SHP77 treated with DMSO at 0.1 percent for 48 hours (cell line): ENCODE data around the gene SLC44A1.

Experiments used
- DNase-seq: peaks from one replicate; lab custom pipeline; 2025; lab: John Stamatoyannopoulos, UW

Gene SLC44A1

DNA sequence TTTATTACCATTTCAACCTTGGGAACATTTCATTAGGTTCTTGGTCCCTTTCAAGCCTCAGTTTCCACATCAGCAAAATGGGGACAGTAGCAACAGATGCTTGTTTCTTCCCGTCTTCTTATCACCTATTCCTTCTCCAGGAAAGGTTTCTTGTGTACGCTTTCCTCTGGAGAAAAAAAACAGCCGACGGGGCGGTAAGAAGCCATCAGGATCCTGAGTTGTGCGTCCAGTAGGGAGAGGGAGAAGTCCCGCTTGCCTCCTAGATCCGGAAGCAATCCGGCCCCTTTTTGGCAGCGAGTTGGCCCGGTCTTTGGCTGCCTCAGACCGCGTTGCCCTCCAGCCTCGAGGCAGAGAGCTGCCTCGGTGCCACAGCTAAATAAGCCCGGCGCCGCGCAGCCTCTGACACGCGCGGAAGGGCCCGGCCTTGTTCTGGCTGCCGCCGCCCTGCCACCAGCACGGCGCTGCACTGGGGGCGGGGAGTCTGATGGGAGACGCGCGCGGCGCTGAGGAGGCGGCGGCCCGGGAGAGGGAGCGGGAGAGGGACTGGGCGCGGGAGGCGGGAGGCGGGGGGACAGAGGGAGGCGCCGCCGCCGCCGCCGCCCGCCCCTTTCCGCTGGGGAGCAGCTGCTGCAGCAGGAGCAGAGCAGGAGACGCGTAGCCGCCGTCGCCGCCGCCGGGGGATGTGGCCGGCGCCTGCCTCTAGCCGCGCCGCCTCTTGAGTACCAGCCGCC lies at the start of gene SLC44A1:
TSS of gene SLC44A1 (plus strand) at position 649 of the 731 bp plus-strand sequence. CDS start 218 bp downstream, outside the sequence.
- peak; percentile 80 for DNase-seq

- no peak for DNase-seq
Observed at GRCh38 chr9:105195259-105195658, 49.2 kb upstream of the SLC44A1 start.

DNA sequence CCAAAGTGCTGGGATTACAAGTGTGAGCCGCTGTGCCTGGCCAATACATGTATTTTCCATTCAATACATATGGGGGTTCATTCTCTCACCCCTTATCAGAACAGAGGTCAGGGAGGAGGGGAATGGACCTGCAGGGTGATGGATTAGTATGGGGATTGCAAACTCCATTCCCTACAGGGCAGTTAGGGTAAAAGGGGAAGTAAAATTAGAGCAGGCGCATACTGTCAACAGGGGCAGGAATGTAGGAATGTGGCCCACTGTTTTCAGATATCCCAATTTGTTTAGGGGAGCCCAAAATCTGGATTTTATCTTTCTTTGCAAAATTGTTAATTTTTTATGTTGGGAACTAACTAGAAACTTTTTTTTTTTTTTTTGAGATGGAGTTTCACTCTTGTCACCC lies 46.4 kb upstream of the SLC44A1 start:
- no peak for DNase-seq

DNA sequence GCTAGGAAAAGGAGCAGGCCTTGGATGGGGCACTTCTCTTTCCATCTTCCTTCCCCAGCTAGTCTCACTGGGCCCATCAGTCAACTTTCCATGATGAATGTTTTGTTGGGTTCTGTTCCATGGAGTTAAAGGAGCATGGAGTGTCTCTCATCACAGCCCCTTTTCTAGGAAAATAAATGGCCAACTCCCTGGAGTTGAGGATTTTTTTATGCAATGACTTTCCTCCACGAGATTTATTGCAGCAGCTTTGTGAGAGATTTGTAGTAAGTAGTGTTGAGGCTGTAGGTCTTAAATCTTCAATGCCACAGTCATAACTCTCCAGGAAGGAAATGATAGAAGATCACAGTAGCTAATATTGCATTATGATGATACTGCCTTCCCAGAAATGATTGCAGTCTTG lies 45.6 kb upstream of the SLC44A1 start:
- no peak for DNase-seq

GRCh38 chr9:105204416-105204815 lies 40.0 kb upstream of the SLC44A1 start:
- no peak for DNase-seq

DNA sequence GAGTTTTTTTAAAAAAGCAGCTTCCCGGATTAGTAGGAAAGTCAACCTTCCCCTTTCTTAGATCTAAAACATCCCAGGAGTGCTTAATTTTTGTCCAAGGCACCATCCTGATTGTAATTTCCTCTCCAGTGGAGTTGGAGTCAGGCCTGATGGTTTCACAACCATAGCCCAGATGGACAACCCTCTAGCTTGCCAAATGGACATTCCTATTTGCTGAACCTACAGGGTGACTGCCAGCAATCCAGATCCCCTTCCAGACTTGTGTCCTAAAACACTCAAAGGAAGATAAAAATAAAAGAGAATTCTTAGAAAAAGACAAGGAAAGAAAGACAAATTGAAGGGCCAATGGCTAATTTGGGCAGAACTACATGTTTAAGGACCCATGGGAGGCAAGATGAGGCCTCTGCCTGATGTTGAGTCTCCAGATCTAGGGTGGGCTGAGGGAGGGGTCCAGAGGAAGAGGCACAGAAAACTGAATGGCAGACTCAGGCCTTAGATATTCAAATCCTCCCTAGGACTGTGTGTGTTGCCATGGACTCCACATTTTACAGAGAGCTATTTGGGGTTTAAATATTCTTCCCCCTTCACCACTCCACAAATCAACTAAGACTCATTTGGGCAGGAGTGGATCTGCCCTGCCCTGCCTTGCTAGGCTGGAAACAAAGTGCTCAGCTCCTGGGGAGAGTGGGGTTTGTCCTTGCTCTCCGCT lies 38.5 kb upstream of the SLC44A1 start:
- DNase-seq = no peak

DNA sequence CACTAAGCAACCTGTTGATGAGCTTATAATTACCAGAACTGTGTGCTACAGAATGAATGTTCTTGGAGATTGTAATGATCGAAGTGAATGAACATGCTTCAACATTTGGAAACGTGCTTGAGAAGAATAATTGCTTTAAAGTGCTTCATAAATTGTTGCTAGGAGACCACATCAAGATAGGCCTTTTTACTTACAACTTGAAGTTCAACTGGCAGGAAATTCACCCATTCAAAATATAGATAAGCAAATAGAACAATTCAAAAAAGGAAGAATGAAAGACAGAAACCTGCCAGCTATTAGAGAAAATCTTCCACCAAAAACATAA lies 38.0 kb upstream of the SLC44A1 start:
- DNase-seq = no peak

DNA sequence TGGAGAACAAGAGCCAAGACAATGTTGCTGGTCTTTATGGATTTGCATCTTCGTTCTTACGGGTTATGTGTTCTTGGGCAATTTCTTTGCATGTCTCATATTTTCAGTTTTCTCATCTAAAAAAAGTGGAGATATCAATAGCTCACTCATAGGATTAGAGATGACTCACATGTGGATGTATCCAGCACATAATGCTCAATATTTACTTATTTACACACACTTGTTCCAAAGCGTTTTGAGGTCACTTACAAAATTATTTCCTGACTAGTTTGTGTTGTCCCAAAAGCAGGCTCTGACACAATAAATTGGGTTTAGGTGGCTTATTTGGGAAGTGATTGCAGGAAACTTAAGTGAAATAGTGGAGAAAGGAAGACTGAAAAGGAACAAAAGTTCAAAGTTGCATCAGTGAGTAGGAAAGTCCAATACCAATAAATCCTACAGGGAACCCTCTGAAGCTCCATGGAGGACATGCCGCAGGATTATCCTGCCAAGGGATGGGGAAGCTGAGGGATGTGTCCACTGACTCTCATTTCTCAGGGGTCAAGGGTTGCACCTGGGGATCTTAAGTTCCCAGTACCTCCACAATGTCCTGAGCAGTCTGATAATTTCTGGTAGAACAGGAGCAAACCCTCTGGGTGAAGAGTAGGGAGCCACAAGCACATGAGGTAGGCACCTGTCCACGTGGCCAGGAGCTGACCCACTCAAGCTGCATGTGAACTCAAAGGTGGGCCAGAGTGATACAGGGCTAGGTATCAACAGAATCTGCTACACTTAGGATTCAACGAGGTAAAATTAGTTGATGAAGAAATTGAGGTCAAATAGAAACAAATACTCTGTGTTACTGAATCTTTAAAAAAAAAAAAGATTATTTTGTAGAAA lies 37.4 kb upstream of the SLC44A1 start:
- no peak for DNase-seq

- DNase-seq = no peak
Observed at GRCh38 chr9:105216440-105217178, 27.8 kb upstream of the SLC44A1 start.

DNA sequence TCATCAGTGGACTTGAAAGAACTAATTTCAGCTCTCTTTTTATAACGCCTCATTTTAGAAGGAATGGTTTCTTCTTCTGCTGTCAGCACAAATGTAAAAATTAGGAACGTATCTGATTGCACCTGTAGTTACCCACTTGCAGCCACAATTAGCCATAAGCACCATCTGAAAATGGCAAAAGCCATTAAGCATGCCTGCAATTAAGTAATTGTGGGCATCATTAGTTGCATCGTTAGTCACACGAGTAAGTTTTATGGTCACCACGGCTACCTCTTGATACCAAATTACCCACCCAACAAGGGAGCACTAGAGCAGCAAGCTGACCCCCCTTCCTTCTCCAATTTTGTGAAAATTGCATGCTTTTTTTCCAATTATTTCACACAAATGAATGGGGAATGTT lies 25.8 kb upstream of the SLC44A1 start:
- no peak for DNase-seq

DNA sequence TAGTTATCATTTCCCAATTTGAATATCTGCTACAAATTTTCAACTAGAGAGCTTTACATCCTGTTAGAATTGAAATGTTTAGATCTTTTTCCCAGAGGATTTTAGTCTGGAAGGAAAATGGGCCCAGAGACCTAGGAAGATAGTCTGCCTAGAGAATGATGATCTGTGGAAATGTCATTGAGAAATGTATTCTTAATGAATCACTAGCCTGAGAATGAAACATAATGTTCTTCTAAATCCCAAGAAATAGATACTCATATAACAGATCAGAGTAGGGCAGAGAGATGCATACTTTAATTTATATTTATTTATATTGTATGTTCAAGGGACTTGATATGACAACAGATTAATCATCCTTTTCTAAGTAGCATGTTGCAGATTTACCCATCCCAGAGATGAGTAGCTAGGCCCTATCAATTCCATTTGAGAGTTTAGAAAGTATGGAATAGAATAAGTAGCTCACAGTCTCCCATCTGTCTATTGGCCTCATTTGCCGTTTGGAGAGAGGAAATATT lies 25.1 kb upstream of the SLC44A1 start:
- DNase-seq = no peak

DNA sequence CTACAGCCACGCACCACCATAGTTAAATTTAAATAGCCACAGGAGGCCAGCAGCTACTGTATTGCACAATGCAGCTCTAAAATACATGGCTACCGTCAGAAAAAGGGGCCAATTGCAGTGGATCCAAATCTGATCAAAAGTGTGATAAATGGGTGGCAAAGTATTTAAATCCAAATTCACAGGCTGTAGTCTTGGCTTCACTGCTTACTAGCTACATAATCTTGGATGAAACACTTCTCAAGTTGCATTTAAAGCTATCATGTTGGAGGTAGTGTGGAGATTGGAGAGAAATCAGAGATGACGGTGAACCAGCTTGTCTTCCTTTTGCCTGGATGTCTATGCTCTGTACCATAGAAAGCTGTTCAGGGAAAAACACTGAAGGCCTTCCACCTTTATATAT lies 24.0 kb upstream of the SLC44A1 start:
- no peak for DNase-seq

DNA sequence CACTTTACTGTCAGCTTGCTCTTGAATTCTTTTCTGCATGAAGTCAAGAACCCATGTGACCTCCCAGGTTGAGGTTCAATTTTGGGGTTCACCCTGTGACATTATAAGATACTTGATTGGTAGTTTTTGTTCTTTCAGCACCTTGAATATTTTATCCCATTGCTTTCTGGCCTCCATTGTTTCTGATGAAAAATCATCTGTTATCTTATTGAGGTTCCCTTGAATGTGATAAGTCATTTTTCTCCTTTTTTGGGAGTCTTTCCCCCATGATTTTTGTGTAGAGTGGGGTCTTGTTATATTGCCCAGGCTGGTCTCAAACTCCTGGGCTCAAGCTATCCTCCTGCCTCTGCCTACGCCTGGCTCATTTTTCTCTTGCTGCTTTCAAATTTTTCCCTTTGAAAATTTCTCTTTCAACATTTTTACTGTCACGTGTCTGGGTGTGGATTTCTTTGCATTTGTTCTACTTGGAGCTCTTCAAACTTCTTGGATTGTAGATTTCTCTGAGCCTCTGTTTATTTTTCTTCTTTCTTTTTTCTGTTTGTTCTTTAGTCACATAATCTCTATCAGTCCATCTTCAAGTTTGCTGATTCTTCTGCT lies 20.8 kb upstream of the SLC44A1 start:
- no peak for DNase-seq

GRCh38 chr9:105226055-105226454 lies 18.4 kb upstream of the SLC44A1 start:
- DNase-seq = no peak

- no peak for DNase-seq
Observed at GRCh38 chr9:105232207-105232606, 12.2 kb upstream of the SLC44A1 start.

DNA sequence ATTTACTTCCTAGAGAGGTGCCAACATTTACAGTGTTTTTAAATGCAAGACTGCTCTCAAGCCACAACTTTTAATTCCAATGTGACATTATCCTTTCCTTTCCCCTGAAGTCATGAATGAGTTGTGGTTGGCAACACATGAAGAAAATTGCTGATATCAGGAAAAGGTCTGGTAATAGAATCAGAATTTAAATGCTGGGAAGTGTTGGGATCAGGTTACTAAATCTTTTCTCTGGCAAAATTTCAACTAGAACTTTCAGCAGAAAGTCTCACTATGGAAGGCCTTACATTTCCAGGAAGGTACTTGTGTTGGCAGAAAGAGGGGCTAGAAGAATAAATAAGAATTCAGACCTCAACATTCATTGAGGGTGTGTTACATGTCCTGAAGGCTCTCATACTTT lies 10.6 kb upstream of the SLC44A1 start:
- no peak for DNase-seq

GRCh38 chr9:105236261-105236660 lies 8.2 kb upstream of the SLC44A1 start:
- no peak for DNase-seq

DNA sequence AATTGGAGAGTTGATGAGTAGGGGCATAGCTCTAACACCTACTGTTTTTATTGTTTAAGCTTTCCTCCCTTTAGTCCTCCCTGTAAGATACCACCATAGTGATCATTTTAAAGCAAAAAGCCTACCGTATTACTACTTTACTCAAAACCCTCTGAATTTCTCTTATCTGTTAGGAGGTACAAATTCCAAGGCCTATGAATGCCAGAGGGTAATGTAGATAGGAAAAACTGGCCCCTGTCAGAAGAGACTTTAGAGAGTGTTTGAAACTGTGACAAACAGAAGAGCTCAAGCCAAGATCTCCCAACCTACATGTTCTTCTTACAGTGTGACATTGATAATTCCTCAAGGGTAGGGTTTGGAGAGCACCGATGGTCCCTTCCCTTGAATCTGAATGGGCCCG lies 7.2 kb upstream of the SLC44A1 start:
- DNase-seq = no peak

DNA sequence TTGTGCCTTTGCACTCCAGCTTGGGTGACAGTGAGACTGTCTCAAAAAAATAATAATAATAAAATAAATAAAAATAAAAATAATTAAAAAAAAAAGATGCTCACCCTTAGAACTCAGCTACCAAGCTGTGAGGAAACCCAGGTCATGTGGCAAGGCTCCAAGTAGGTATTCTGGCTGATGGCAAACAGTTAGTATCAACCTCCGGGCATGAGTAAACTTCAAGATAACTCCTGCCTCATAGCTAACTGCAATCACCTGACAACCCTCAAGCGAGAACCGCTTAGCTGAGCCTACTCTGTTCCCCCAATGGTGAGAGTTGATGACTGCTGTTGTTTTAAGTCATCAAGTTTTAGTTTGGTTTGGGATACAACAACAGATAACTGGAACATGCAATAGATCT lies 6.1 kb upstream of the SLC44A1 start:
- DNase-seq = no peak

DNA sequence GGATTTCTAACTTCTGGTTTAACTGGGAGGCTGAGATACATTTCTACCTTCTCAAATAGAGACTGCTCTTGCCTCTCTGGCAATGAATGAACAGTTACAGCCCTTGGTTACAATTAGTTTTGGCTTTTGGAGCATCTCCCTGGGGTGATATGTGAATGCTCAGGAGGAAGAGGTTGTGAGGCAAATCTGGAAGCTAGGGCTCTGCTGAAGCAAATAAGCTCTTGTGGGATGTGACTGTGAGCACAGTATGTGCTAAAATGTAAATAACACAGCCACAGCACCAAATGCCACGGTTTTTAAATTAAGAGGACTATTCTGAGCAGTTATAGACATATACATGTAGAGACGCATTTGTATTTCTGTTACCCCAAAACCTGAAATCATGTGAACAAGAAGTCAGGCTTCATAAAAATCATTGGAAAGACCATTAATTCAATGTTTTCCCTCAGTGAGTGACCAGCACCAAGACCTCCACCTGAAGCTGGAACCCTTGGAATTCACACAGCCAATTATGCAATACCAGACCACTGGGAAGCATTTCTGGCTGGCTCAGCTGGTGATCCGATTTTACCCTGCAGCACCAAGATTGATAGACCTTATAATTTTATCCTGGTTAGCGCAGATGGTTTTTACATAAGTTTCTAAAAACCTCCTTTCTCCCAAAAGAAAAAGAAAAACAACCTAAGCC lies 3.0 kb upstream of the SLC44A1 start:
- no peak for DNase-seq

DNA sequence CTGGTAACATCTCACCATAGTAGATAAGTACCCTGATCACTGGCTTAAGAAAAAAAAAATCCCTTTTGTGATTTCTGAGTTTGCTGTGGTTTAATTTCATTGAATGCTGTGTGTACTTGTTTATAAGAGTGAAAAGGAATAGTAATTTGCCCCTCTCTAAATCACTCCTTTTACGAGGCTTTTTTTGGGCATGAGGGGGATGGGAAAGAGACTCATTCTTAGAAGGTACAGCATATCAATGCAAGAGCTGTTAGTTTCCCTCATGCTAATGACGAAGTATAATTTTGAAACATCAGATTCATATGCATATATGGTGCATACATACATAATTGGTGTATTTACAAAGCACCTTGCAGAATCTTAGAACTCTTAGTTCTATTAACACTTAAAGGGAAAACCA lies 2.4 kb upstream of the SLC44A1 start:
- DNase-seq = no peak
